ENCODE results near the gene FNDC10.

Gene FNDC10

DNA sequence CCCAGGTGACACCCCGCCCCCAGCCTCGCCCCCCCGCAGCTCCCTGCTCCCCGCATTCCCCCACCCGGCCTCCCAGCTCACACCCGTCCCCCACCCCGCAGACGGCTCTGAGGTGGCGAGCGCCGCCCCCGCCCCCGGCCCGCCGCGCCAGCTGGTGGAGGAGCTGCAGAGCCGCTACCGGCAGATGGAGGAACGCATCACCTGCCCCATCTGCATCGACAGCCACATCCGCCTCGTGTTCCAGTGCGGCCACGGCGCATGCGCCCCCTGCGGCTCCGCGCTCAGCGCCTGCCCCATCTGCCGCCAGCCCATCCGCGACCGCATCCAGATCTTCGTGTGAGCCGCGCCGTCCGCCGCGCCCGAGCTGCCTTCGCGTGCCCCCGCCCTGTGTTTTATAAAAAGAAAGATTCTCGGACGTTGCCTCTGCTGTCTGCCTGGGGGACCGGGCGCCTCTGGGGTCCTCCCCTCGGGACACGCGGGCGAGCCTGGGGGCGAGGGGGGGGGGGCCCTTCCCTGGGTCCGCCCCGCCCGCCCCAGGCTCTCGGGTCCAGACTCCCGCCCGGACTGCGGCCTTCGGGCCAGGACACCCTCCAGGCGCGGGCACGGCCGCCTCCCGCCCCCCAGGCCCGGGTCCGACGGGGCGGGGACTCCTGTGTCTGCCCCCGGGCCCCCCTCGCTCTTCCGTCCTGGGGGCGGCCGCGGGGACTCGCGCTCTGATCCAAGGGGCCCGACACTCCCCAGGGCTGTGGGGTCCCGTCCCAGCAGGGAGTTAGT is 30.4 kb upstream of the FNDC10 start:
- peak; percentile 83 to 86 for DNase-seq

DNA sequence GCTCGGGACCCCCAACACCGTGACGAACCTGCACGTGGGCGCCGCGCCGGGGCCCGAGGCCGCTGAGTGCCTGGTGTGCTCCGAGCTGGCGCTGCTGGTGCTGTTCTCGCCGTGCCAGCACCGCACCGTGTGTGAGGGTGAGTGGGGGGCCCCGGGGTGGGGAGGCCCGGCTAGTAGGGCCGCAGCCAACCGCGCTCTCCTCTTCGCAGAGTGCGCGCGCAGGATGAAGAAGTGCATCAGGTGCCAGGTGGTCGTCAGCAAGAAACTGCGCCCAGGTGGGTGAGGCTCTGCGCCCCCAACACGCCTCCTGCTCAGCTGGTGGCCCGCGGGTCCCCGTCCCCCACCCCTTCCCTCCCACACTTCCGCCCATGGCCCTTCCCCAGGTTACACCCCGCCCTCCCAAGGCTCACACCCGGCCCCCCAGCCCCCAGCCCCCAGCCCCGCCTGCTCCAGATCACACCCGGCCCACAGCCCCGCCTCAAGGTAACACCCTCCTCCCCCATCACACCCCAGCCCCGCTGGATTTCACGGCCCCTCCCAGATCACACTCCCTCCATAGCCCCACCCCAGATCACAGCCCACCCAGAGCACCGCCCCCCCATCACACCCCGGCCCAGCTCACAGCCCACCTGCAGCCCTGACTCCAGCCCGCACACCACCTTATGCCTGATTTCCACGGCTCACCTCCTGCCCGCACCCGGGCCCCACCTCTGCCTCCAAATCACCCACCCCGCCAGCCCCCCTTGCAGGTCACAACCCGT is 29.7 kb upstream of the FNDC10 start:
- no peak for TF ChIP-seq GATA1 (IDR thresholded peaks at IDR 0.05; ENCODE audit: low read depth, low read length)
- no peak for TF ChIP-seq POLR2A (IDR thresholded peaks at IDR 0.05; ENCODE audit: low read length)
- no peak for DNase-seq

More for the DNA sequence above, 30.4 kb upstream of the FNDC10 start:
- TF ChIP-seq POLR2A (IDR thresholded peaks at IDR 0.05; ENCODE audit: low read length) (no peak), GATA1 (IDR thresholded peaks at IDR 0.05; ENCODE audit: low read depth, low read length) (no peak)

DNA sequence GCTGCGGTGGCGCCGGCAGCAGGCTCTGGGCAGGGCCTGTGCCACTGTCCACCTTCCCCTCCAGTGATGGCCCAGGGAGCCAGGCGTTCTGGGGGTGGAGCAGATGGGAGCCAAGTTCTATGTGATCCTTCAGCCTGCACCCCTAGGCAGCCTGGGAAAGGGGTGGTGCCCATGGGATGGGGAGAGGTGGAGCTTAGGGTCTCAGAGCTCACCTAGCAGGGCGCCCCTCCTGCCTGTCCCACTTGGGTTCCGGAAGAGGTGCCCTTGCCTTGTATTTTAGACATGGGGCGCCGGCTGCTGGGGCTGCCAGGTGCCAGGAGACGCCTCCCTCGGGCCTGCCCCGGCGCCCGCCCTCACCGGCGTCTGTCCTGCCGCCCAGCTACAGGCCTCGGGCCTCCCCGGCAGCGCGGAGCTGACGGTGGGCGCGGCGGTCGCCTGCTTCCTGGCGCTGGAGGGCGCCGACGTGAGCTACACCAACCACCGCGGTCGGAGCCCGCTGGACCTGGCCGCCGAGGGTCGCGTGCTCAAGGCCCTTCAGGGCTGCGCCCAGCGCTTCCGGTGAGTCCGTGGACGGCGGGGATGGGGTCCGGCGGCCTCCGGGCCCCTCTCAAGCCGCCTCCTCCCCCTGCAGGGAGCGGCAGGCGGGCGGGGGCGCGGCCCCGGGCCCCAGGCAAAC is 29.0 kb upstream of the FNDC10 start:
- no peak for DNase-seq
- TF ChIP-seq GATA1 (IDR thresholded peaks at IDR 0.05; ENCODE audit: low read depth, low read length) (no peak), POLR2A (IDR thresholded peaks at IDR 0.05; ENCODE audit: low read length) (no peak)

DNA sequence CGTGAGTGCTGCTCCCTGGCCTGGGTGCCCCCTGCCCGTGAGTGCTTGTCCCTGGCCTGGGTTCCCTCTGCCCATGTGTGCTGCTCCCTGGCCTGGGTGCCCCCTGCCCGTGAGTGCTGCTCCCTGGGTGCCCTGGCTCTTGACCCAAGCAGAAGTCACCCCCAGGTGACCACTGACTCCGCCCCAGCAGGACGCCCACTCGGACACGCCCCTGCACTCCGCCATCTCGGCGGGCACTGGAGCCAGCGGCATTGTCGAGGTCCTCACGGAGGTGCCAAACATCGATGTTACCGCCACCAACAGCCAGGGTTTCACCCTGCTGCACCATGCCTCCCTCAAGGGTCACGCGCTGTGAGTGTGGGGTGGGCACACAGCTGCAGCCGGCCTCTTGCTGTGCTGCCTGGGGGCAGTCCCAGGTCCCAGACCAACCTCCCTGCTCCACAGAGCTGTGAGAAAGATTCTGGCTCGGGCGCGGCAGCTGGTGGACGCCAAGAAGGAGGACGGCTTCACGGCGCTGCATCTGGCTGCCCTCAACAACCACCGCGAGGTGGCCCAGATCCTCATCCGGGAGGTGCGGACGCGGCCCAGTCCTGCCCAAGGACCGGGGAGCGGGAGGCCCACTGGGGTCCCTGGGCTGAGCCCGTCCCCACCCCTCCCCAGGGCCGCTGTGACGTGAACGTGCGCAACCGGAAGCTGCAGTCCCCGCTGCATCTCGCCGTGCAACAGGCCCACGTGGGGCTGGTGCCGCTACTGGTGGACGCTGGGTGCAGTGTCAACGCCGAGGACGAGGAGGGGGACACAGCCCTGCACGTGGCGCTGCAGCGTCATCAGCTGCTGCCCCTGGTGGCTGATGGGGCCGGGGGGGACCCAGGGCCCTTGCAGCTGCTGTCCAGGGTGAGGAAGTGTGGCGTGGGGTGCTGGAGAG is 28.2 kb upstream of the FNDC10 start:
- no peak for DNase-seq

DNA sequence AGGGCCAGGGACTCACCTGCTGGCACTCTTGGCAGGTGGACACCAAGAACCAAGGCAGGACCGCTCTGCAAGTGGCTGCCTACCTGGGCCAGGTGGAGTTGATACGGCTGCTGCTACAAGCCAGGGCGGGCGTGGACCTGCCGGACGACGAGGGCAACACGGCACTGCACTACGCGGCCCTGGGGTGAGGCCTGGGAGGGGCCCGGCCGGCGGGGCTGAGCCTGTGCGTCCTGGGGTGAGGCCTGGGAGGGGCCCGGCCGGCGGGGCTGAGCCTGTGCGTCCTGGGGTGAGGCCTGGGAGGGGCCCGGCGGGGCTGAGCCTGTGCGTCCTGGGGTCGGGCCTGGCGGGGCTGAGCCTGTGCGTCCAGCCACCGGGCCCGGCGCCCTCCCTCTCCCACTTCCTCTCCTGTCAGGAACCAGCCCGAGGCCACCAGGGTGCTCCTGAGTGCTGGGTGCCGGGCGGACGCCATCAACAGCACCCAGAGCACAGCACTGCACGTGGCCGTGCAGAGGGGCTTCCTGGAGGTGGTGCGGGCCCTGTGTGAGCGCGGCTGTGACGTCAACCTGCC is 27.4 kb upstream of the FNDC10 start:
- no peak for TF ChIP-seq GATA1 (IDR thresholded peaks at IDR 0.05; ENCODE audit: low read depth, low read length)
- no peak for TF ChIP-seq POLR2A (IDR thresholded peaks at IDR 0.05; ENCODE audit: low read length)
- DNase-seq: no peak

More for the DNA sequence above, 28.2 kb upstream of the FNDC10 start:
- TF ChIP-seq POLR2A (IDR thresholded peaks at IDR 0.05; ENCODE audit: low read length) (no peak), GATA1 (IDR thresholded peaks at IDR 0.05; ENCODE audit: low read depth, low read length) (no peak)

DNA sequence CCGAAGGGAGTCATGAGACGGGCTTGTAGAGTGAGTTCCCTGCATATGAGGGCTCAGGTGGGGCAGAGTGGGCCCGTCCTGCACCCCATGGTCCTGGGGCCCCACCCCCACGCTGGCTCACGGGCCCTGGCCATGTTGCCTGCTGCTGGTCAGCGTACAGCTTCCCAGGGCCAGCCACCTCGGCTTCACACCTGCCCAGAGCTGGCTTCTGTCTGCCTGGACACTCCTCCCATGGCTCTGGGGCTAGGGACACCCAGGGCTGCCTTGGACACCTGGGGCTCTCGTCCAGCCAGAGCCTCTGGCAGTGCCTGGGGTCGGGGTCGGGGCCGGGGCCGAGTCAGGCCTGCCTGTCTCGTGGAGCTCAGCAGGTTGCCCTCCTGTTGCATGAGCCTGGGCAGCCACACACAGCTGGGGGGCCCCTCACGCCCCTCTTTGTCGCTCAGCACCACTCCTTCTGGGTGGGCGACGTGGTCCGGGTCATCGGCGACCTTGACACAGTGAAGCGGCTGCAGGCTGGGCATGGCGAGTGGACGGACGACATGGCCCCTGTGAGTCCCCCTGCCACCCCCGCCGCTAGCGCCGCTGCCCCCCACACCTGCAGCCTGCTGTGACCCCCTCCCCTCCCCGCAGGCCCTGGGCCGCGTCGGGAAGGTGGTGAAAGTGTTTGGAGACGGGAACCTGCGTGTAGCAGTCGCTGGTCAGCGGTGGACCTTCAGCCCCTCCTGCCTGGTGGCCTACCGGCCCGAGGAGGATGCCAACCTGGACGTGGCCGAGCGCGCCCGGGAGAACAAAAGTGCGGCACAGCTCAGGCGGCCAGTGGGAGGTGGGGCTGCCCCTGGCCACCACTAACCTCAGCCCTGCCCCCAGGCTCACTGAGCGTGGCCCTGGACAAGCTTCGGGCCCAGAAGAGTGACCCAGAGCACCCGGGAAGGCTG is 26.5 kb upstream of the FNDC10 start:
- TF ChIP-seq GATA1 (IDR thresholded peaks at IDR 0.05; ENCODE audit: low read depth, low read length) (no peak), POLR2A (IDR thresholded peaks at IDR 0.05; ENCODE audit: low read length) (no peak)
- DNase-seq: no peak

DNA sequence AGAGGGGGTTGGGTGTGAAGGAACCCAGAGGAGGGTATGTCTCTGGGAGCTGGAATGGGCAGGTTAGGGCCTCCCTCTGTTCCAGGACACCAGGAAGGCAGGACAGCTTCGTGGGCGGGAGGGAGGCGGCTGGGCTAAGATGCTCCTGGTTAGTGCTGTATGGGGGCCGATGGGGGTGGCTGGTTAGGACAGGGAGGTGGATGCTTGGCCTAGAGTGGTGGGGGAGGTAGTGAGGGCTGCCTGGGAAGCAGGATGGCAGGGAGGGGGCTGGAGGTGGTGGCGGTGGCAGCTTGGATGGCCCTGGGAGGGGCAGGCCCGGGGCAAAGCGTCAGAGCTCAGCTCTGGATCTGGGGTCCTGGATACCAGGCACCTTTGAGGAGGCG is 25.9 kb upstream of the FNDC10 start:
- TF ChIP-seq GATA1 (IDR thresholded peaks at IDR 0.05; ENCODE audit: low read depth, low read length) (no peak), POLR2A (IDR thresholded peaks at IDR 0.05; ENCODE audit: low read length) (no peak)
- DNase-seq: no peak

DNA sequence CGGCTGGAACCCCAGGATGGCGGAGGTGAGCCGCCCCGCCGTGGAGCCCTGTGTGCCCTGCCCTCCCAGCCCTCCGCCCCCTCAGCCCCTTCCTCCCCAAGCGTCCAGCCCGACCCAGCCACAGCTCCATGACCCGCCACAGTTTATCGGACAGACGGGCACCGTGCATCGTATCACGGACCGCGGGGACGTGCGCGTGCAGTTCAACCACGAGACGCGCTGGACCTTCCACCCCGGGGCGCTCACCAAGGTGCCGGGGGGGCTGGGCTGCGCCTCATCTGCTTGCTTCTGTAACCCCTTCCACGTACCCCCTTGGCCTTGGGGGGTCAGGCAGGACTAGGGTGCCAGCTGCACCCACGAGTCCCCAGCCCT is 25.5 kb upstream of the FNDC10 start:
- no peak for DNase-seq
- TF ChIP-seq GATA1 (IDR thresholded peaks at IDR 0.05; ENCODE audit: low read depth, low read length) (no peak), POLR2A (IDR thresholded peaks at IDR 0.05; ENCODE audit: low read length) (no peak)

DNA sequence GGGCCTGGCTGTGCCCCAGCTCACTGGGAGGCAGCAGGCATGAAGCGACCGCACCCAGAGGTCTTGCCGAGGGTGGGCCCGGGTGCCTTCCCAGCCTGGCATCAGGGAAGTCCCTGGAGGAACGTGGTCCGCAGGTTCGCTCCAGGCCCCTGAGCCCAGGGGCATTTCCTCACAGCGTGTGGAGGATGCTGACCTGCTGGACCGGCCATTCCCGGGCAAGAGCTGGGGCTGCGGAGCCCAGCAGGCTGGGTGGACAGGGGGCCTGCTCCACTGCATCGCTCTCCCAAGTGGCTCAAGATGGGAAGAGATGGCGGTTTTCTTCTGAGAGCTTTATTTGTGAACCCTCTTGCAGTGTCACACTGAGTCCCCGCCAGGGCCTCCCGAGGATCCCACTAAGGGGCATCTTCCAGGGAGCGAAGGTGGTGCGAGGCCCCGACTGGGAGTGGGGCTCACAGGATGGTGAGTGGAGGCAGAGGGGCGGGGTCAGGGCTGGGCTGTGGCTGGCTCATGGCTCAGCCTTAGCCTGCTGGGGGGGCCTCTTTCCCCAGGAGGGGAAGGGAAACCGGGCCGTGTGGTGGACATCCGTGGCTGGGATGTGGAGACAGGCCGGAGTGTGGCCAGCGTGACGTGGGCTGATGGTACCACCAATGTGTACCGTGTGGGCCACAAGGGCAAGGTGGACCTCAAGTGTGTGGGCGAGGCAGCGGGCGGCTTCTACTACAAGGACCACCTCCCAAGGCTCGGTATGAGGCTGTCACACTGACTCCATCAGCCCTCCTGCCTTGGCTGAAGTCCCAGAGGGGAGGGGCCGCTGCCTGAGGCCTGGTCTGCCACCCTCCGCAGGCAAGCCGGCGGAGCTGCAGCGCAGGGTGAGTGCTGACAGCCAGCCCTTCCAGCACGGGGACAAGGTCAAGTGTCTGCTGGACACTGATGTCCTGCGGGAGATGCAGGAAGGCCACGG is 24.8 kb upstream of the FNDC10 start:
- TF ChIP-seq GATA1 (IDR thresholded peaks at IDR 0.05; ENCODE audit: low read depth, low read length) (no peak), POLR2A (IDR thresholded peaks at IDR 0.05; ENCODE audit: low read length) (no peak)
- peak in 1 of 2 experiments; percentile 18 for DNase-seq

DNA sequence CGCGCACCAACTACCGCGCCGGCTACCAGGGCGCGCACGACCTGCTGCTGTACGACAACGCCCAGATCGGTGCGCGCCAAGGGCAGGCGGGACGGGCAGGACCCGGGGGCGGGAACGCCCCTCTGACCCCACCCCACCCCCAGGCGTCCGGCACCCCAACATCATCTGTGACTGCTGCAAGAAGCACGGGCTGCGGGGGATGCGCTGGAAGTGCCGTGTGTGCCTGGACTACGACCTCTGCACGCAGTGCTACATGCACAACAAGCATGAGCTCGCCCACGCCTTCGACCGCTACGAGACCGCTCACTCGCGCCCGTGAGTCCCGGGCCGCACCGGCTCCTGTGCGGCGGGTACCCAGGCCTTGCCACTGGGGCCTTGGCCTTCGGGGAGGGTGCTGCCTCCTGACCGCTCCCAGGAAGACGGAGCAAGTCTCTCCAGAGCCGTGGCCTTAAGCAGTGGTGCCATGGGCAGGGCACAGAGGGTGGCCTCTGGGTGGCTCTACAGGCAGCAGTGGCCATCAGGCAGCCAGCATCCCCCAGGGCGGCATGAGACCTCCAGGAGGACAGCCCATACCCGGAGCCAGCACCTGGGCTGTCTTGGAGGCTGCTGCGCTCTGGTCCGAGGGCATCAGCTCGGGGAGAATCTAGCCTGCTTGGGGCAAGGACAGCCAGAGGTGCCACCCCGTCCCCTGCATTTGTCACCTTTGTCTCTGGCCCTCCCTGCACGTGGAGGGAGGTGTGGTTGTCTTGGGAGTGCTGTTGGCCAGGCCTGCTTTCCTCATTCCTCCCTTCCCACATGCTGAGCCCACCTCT is 23.9 kb upstream of the FNDC10 start:
- DNase-seq: no peak
- TF ChIP-seq POLR2A (IDR thresholded peaks at IDR 0.05; ENCODE audit: low read length) (no peak), GATA1 (IDR thresholded peaks at IDR 0.05; ENCODE audit: low read depth, low read length) (no peak)

Measured in erythroblast (primary cell).